Measurements from ENCODE around the gene UCK2.

UCK2 gene

GRCh38 chr1:165816826-165817497 is 10.5 kb upstream of the UCK2 start:
- TF ChIP-seq REST (IDR thresholded peaks at IDR 0.05; ENCODE audit: low read depth), result no peak

DNA sequence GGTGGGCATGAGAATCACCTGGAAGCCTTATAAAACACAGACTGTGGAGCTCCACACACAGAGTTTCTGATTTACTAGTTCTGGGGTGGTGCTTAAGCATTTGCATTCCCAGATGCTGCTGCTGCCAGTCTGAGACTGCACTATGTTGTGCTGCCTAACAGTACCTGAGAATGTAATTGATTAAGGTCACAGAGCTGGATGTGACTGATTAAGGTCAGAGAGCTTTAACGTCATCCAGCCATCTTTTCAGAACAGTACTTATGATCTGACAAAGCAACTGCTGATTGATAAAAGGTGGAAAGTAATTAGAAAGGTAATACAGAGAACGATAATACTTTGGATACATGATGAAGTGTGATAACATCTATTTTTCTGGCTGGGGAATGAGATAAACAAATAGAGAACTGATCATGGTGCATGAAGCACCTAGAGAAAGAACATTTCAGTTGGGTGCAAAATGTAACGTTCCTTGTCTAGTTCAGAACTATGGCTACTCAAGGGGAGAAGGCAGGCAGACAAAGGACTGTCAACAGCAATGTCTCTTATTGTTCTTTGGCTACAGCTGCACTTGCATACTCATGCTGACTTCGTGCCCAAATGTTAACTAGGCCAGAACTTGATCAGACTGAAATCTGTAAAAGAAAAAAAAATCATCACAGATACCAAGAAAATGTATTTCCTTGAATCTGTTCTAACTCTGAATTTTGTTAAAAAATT is 3.7 kb upstream of the UCK2 start:
- TF ChIP-seq NFIC (IDR thresholded peaks at IDR 0.05) (no peak), CEBPB (IDR thresholded peaks at IDR 0.05) (no peak), FOXM1 (IDR thresholded peaks at IDR 0.05; ENCODE audit: borderline replicate concordance, low read depth) (no peak), TAF1 (IDR thresholded peaks at IDR 0.05; ENCODE audit: low read depth) (no peak), TEAD4 (IDR thresholded peaks at IDR 0.05) (no peak), TCF12 (IDR thresholded peaks at IDR 0.05; ENCODE audit: low read depth) (no peak), ZBTB7A (IDR thresholded peaks at IDR 0.05; ENCODE audit: low read depth) (no peak), REST (IDR thresholded peaks at IDR 0.05; ENCODE audit: low read depth) (no peak), EP300 (IDR thresholded peaks at IDR 0.05; ENCODE audit: borderline replicate concordance) (no peak), EGR1 (IDR thresholded peaks at IDR 0.05) (no peak)

- TF ChIP-seq USF1 (IDR thresholded peaks at IDR 0.05) (no peak), RAD21 (IDR thresholded peaks at IDR 0.05; ENCODE audit: low read depth) (no peak), TEAD4 (IDR thresholded peaks at IDR 0.05) (no peak), FOXM1 (IDR thresholded peaks at IDR 0.05; ENCODE audit: borderline replicate concordance, low read depth) (no peak), TCF12 (IDR thresholded peaks at IDR 0.05; ENCODE audit: low read depth) (no peak), YY1 (IDR thresholded peaks at IDR 0.05; ENCODE audit: low read depth) (no peak), TAF1 (IDR thresholded peaks at IDR 0.05; ENCODE audit: low read depth) (no peak), REST (IDR thresholded peaks at IDR 0.05; ENCODE audit: low read depth) (no peak), CEBPB (IDR thresholded peaks at IDR 0.05) (no peak), CREB1 (IDR thresholded peaks at IDR 0.05; ENCODE audit: low read depth) (no peak), MAX (IDR thresholded peaks at IDR 0.05) (no peak), ZBTB7A (IDR thresholded peaks at IDR 0.05; ENCODE audit: low read depth) (no peak), EGR1 (IDR thresholded peaks at IDR 0.05) (no peak), EP300 (IDR thresholded peaks at IDR 0.05; ENCODE audit: borderline replicate concordance) (no peak), NFIC (IDR thresholded peaks at IDR 0.05) (no peak)
Measured at GRCh38 chr1:165824269-165824643, 3.2 kb upstream of the UCK2 start.

- TF ChIP-seq CREB1 (IDR thresholded peaks at IDR 0.05; ENCODE audit: low read depth), result no peak
- TF ChIP-seq CEBPB (IDR thresholded peaks at IDR 0.05), result no peak
- TF ChIP-seq YY1 (IDR thresholded peaks at IDR 0.05; ENCODE audit: low read depth), result no peak
- TF ChIP-seq EP300 (IDR thresholded peaks at IDR 0.05; ENCODE audit: borderline replicate concordance), result no peak
- no peak for TF ChIP-seq REST (IDR thresholded peaks at IDR 0.05; ENCODE audit: low read depth)
- no peak for TF ChIP-seq ZBTB7A (IDR thresholded peaks at IDR 0.05; ENCODE audit: low read depth)
- no peak for TF ChIP-seq TCF12 (IDR thresholded peaks at IDR 0.05; ENCODE audit: low read depth)
- no peak for TF ChIP-seq USF1 (IDR thresholded peaks at IDR 0.05)
- TF ChIP-seq TEAD4 (IDR thresholded peaks at IDR 0.05), result no peak
- TF ChIP-seq NFIC (IDR thresholded peaks at IDR 0.05), result no peak
- TF ChIP-seq EGR1 (IDR thresholded peaks at IDR 0.05), result no peak
- no peak for TF ChIP-seq FOXM1 (IDR thresholded peaks at IDR 0.05; ENCODE audit: borderline replicate concordance, low read depth)
- no peak for TF ChIP-seq MAX (IDR thresholded peaks at IDR 0.05)
- TF ChIP-seq TAF1 (IDR thresholded peaks at IDR 0.05; ENCODE audit: low read depth), result no peak
Measured at GRCh38 chr1:165826565-165827267, 698 bp upstream of the UCK2 start.
